Stimulated activated CD8-positive, alpha-beta memory T cell treated with anti-CD3 and anti-CD28 coated beads, Interleukin-7, amount 100 ng/mL, for 4 hours (primary cell): ENCODE results near the gene RLIM.

Experiments
- DNase-seq, 2 donors: peaks; one replicate each; pipeline ENCODE4 v3.0.0-alpha.2; 2020; ENCODE audit warnings: low read depth in 2 of 2

RLIM gene

DNA sequence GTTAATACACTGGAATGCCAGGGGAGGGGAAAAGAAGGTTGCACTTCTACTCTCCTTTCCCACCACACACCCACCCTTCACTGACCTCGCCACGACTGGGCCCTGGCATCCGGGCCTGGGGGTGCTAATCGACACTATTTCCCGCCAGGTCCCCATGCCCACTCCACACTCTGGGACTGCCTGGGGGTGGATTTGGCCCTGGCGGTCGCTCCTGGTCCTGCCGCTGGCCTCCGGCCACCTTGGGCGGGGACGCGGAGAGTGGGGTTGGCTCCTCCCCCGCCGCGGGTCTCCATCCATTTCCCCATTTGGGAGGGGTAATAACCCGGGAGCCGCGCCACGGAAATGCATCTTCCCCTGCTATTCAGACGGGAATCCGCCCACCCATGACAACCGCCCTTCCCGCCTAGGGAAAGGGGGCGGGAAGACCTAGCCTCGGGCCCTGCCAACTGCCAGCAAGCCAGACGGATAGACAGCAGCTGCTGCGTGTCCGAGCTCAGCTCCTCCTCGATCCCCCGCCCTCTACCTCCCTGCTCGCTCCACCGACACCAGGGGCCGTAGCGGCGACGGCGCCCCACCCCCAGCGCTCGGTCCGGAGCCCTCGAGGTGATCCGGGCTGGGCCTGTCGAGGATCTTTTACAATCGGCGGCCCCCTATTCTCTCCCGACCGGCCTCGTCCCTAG lies 78.1 kb downstream of the RLIM start:
- peak in 1 of 2 donors; percentile 12 for DNase-seq

DNA sequence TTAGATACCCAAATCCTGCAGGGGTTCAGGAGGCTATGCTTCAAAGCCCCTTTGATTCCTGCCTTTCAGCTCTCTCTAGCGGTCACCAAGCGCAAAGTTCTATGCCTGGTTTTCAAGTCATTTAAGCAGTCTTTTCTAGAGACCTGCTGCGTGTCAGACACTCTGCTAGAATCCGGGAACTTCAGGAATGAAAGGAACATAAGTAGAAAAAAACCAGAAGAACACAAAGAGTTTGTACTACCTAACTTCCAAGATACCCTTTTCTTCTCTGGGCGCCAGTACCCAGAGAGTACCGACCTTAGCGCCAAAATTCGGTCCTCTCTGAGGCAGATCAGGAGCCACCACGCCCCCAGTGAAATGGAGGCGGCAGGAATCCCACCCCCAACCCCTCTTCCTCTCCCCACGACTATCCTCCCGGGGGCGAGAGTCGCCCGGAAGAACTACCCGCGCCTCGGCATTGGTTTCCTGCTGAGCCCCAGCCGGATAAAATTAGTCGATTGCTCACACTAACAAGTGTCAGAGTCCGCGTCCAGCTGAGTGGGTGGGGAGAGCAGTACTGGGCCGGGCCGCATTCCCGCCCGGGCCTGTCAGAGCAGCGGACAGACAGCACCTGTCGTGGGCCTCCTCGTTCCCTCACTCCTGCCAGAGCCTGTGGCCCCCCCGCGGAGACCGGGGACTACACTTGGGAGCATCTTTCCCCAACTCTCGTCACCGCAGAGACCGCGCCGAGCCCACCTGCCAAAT lies 78.8 kb downstream of the RLIM start:
- DNase-seq = peak in 1 of 2 donors; percentile 37
